GM12878 (cell line): ENCODE measurements around the gene RFX1. TPM values are rescaled to one million over a fixed set of nuclear protein-coding genes. Genes with fewer than 3 reads are reported as not detected.

Source experiments
- ATAC-seq: fragments of 200-7000 bp; cut with Tn5 transposase; 3 replicates; pipeline ENCODE4 v1.9.1; 2020; ENCODE audit warnings: mild to moderate bottlenecking, moderate library complexity
- BruUV-seq: library from RNA; stranded (reverse); fragments of 400-500 nt; replicated peaks from 2 replicates; lab custom pipeline; 2021; lab: Mats Ljungman, UMichigan
- CTCF ChIA-PET: fragments of 300-600 bp; sonication (Branson Sonifier 250); formaldehyde crosslinking; extraction: SDS; loops from one replicate; lab custom pipeline; 2021; ENCODE audit warnings: inconsistent platforms; lab: Yijun Ruan, JAX
- POLR2A ChIA-PET: fragments of 350-600 bp; formaldehyde crosslinking; extraction: SDS; loops from one replicate; lab custom pipeline; 2021; ENCODE audit warnings: inconsistent platforms; lab: Charles Lee
- RAD21 ChIA-PET: fragments of 300-600 bp; sonication (Branson Sonifier 250); formaldehyde crosslinking; loops from one replicate; lab custom pipeline; 2023; ENCODE audit warnings: antibody characterized with exemption; ENCODE audit not compliant: unreplicated experiment; lab: Charles Lee
- SMC1A ChIA-PET: fragments of 300-600 bp; sonication (Branson Sonifier 250); formaldehyde crosslinking; loops from one replicate; lab custom pipeline; 2023; ENCODE audit not compliant: unreplicated experiment, uncharacterized antibody; lab: Charles Lee
- DNase-seq: peaks from one replicate; pipeline ENCODE4 v3.0.0-alpha.2; 2011; ENCODE audit warnings: low read depth, low spot score
- FAIRE-seq: peaks from 3 replicates; lab custom pipeline; 2011; peaks lifted over from hg19 to GRCh38; lab: Jason Lieb, UNC
- H2AFZ ChIP-seq: 2 replicates; pipeline ENCODE4 v1.6.0; 2011; ENCODE audit warnings: low read depth, low read length, control low read depth; ENCODE audit not compliant: control insufficient read depth
- H3K27ac ChIP-seq: 2 replicates; pipeline ENCODE4 v1.5.1; 2011; ENCODE audit warnings: control low read depth; ENCODE audit not compliant: control insufficient read depth, insufficient read depth
- H3K27me3 ChIP-seq, 2 experiments: replicated peaks in 1 of 2; 2 replicates each; pipeline versions ENCODE4 v1.6.0 to v1.6.1; 2011; ENCODE audit warnings: low read length in 1 of 2; ENCODE audit not compliant: control insufficient read depth in 2 of 2, insufficient read depth in 2 of 2
- H3K36me3 ChIP-seq, 2 experiments: 2 replicates each; pipeline ENCODE4 v1.5.1; 2011; ENCODE audit warnings: low read length in 1 of 2; ENCODE audit not compliant: control insufficient read depth in 2 of 2, insufficient read depth in 2 of 2
- H3K4me1 ChIP-seq: 2 replicates; pipeline ENCODE4 v1.6.1; 2011; ENCODE audit warnings: mild to moderate bottlenecking, low read length, moderate library complexity, mixed read lengths; ENCODE audit not compliant: control insufficient read depth, insufficient read depth
- H3K4me2 ChIP-seq: 2 replicates; pipeline ENCODE4 v1.6.0; 2011; ENCODE audit warnings: control low read depth; ENCODE audit not compliant: control insufficient read depth, insufficient read depth
- H3K4me3 ChIP-seq: fragments of 200-600 bp; sonication (generic); 2 replicates; pipeline ENCODE4 v1.5.1; 2016
- H3K79me2 ChIP-seq: 2 replicates; pipeline ENCODE4 v1.6.0; 2011; ENCODE audit warnings: low read length; ENCODE audit not compliant: control insufficient read depth, insufficient read depth
- H3K9ac ChIP-seq: 2 replicates; pipeline ENCODE4 v1.8.0; 2011; ENCODE audit warnings: low read length, control low read depth, mixed read lengths; ENCODE audit not compliant: control insufficient read depth, insufficient read depth
- H3K9me3 ChIP-seq: replicated peaks from 3 replicates; pipeline ENCODE4 v1.5.1; 2011; ENCODE audit warnings: mild to moderate bottlenecking, low read length; ENCODE audit not compliant: control insufficient read depth, insufficient read depth
- H4K20me1 ChIP-seq: 2 replicates; pipeline ENCODE4 v1.6.0; 2011; ENCODE audit not compliant: control insufficient read depth, insufficient read depth
- CBFB ChIP-seq: IDR thresholded peaks from 2 replicates; pipeline ENCODE4 v1.6.1; 2016; ENCODE audit warnings: antibody characterized with exemption, low read depth
- POLR2AphosphoS2 ChIP-seq: IDR thresholded peaks from 2 replicates; pipeline ENCODE4 v1.6.1; 2011; ENCODE audit warnings: low read depth, mild to moderate bottlenecking, low read length, improper control_type of control experiment, moderate library complexity
- whole genome bisulfite sequencing: methylation state at CpG from one replicate; pipeline ENCODE4 v1.1.6; 2016; ENCODE audit warnings: low lambda C conversion rate; ENCODE audit not compliant: insufficient replicate concordance, insufficient coverage; ENCODE audit errors: missing lambda C conversion rate; 5-methylcytosine and 5-hydroxymethylcytosine counted together
- in situ Hi-C: fragments of 300-500 bp; cut with MboI; formaldehyde crosslinking; loops from 9 replicates; pipeline ENCODE4 v1.14.3; 2018; ENCODE audit warnings: mixed read lengths
- intact Hi-C: fragments of 100-400 bp; cut with micrococcal nuclease; formaldehyde crosslinking; loops from one replicate; pipeline ENCODE4 v1.14.2; 2022; ENCODE audit not compliant: unreplicated experiment
- polyA plus RNA-seq, 11 experiments: library from polyadenylated mRNA; depleted of rRNA in 4 of 11; unstranded in 6 of 11; stranded (reverse) in 5 of 11; fragments of >200 nt; fragmentation: Nextera tagmentation in 4 of 11; fragmentation: Illumina TruSeq in 1 of 11; extraction: Ambion mirVana in 4 of 11; extraction: Trizol in 1 of 11; gene quantifications; 1 replicate in 1 of 11; 2 replicates in 10 of 11; pipeline versions ENCODE4 v1.2.1 to v1.2.3, GENCODE V29; 2011 to 2016; ENCODE audit warnings: inconsistent platforms in 2 of 11, missing spikeins in 2 of 11, low read depth in 1 of 11
- total RNA-seq, 4 experiments: library from RNA; depleted of rRNA in 3 of 4; stranded (reverse); fragments of >200 nt in 3 of 4; fragmentation: Illumina TruSeq in 1 of 4; extraction: Trizol in 1 of 4; gene quantifications; 2 replicates each; pipeline versions ENCODE4 v1.2.1 to v1.2.3, GENCODE V29; 2013 to 2021
- TF ChIP-seq, protein P1 (sequence below): fragments of 450-650 bp; formaldehyde crosslinking; IDR thresholded peaks from 2 replicates; pipeline ENCODE4 v1.5.0; 2022; ENCODE audit warnings: mild to moderate bottlenecking, missing genetic modification characterization
- TF ChIP-seq, protein P2 (sequence below): fragments of 450-650 bp; IDR thresholded peaks from 2 replicates; pipeline ENCODE4 v1.6.1; 2016; ENCODE audit warnings: mild to moderate bottlenecking

Gene RFX1
- total and polyA plus RNA-seq, 10 of the 15 experiments (the other 5 are each of a cell fraction or from before 2014, with no cell fraction given): 0.05 to 11.0 (median 1.5) TPM

DNA sequence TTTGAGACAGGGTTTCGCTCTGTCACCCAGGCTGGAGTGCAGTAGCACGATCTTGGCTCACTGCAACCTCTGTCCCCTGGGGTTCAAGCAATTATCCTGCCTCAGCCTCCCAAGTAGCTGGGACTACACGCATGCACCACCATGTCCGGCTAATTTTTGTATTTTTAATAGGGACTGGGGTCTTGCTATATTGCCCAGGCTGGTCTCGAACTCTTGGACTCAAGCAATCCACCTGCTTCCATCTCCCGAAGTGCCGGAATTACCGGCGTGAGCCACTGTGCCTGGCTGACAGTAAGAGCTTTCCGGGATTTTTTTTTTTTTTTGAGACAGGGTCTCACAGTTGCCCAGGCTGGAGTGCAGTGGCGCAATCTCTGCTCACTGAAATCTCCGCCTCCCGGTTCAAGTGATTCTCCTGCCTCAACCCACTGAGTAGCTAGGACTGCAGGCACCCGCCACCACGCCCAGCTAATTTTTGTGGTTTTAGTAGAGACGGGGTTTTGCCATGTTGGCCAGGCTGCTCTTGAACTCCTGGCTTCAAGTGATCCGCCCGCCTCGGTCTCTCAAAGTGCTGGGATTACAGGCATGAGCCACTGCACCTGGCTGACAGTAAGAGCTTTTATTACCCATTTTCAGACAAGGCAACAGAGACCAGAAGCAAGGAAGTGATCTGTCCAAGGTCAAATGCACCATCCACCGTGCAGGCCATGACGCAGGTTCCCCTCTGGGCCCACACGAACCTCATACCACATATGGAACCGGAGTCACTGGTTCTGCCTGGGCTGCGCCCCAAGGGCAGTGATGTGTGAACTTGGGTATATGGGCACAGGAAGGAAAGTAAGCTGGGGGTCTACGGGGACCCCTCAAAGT is 21.0 kb downstream of the RFX1 start:
- DNase-seq: no peak
- intact Hi-C loops (loop anchor here (5.0 to 10.0 kb wide), 2 partner anchors 33 to 50 kb away; partner anchors contain the start of genes DCAF15 and IL27RA), in situ Hi-C loops (no loop called here)
- SMC1A ChIA-PET: interaction anchor here (0.8 to 3.6 kb wide), 7 partner anchors 18 to 143 kb away, joined by 3 to 18 read pairs (median 5); partner anchors contain the start of genes IL27RA and RLN3
- Histone ChIP-seq H4K20me1 (no peaks in the 10 kb centered on the region), H3K9ac (no peak overlapping the region), H3K36me3 (no peaks in the 10 kb centered on the region; a peak in 1 of 4 replicates), H3K4me2 (peak overlapping the region; percentile 87), H3K27ac (peak overlapping the region; percentile 94), H3K9me3 (no peaks in the 10 kb centered on the region)
- CTCF ChIA-PET: interaction anchor here (0.5 to 2.3 kb wide), 6 partner anchors 34 to 90 kb away, joined by 3 to 13 read pairs (median 6); partner anchors contain the start of gene IL27RA
- POLR2A ChIA-PET: interaction anchor here (0.5 to 6.5 kb wide), 5 partner anchors 16 to 401 kb away, joined by 3 to 49 read pairs (median 6); partner anchors contain the start of genes IL27RA and RFX1
- WGBS: 52% methylated on average over 25 of the region's 25 CpGs
- FAIRE-seq: no peak
- ATAC-seq: peak; percentile 7
- TF ChIP-seq POLR2AphosphoS2 (no peak), CBFB (peak; percentile 17)
- TF ChIP-seq, protein P1, sequence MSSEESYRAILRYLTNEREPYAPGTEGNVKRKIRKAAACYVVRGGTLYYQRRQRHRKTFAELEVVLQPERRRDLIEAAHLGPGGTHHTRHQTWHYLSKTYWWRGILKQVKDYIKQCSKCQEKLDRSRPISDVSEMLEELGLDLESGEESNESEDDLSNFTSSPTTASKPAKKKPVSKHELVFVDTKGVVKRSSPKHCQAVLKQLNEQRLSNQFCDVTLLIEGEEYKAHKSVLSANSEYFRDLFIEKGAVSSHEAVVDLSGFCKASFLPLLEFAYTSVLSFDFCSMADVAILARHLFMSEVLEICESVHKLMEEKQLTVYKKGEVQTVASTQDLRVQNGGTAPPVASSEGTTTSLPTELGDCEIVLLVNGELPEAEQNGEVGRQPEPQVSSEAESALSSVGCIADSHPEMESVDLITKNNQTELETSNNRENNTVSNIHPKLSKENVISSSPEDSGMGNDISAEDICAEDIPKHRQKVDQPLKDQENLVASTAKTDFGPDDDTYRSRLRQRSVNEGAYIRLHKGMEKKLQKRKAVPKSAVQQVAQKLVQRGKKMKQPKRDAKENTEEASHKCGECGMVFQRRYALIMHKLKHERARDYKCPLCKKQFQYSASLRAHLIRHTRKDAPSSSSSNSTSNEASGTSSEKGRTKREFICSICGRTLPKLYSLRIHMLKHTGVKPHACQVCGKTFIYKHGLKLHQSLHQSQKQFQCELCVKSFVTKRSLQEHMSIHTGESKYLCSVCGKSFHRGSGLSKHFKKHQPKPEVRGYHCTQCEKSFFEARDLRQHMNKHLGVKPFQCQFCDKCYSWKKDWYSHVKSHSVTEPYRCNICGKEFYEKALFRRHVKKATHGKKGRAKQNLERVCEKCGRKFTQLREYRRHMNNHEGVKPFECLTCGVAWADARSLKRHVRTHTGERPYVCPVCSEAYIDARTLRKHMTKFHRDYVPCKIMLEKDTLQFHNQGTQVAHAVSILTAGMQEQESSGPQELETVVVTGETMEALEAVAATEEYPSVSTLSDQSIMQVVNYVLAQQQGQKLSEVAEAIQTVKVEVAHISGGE (CRISPR knock-in tag): no peak
- TF ChIP-seq, protein P2, sequence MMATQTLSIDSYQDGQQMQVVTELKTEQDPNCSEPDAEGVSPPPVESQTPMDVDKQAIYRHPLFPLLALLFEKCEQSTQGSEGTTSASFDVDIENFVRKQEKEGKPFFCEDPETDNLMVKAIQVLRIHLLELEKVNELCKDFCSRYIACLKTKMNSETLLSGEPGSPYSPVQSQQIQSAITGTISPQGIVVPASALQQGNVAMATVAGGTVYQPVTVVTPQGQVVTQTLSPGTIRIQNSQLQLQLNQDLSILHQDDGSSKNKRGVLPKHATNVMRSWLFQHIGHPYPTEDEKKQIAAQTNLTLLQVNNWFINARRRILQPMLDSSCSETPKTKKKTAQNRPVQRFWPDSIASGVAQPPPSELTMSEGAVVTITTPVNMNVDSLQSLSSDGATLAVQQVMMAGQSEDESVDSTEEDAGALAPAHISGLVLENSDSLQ: no peak
- TF ChIP-seq, all 136 proteins: peak for 1
- RAD21 ChIA-PET: interaction anchor here (0.6 to 4.2 kb wide), 7 partner anchors 8 to 124 kb away, joined by 3 to 35 read pairs (median 3); partner anchors contain the start of genes IL27RA and RFX1
- no peak overlapping the region for H3K4me3 ChIP-seq
- no TSS peak for BruUV-seq
- H2AFZ ChIP-seq: no peak overlapping the region; the same call in 1 of the 2 replicates
- H3K27me3 ChIP-seq: no peaks in the 10 kb centered on the region
- no peaks in the 10 kb centered on the region for H3K79me2 ChIP-seq
- peaks cover 27% of the 10 kb centered on the region for H3K4me1 ChIP-seq
